Liver (tissue), 9 donors: ENCODE results near the gene CASZ1. TPM values are rescaled to one million over a fixed set of nuclear protein-coding genes. Genes with fewer than 3 reads are reported as not detected.
A peak's percentile ranks its signal among the peaks of the same experiment; 100 is the strongest.

Experiments used
- DNase-seq: peaks from one replicate; pipeline ENCODE4 v3.0.0-alpha.2; 2017; ENCODE audit warnings: low spot score
- H3K27ac ChIP-seq, 2 donors: one replicate each; pipeline ENCODE4 v1.7.0; 2013; ENCODE audit warnings: inconsistent platforms in 2 of 2, low read length in 2 of 2, control low read depth in 1 of 2, low read depth in 1 of 2, mild to moderate bottlenecking in 1 of 2
- H3K27me3 ChIP-seq, 4 donors: one replicate each; pipeline versions ENCODE4 v1.6.1 to v1.7.0; 2013; ENCODE audit warnings: low read length in 3 of 4, inconsistent platforms in 1 of 4, mild to moderate bottlenecking in 1 of 4, moderate library complexity in 1 of 4; ENCODE audit not compliant: control insufficient read depth in 4 of 4, insufficient read depth in 4 of 4
- H3K36me3 ChIP-seq, 4 donors: one replicate each; pipeline versions ENCODE4 v1.6.1 to v1.7.0; 2013; ENCODE audit warnings: low read length in 3 of 4, mild to moderate bottlenecking in 3 of 4, low read depth in 1 of 4, moderate library complexity in 1 of 4; ENCODE audit not compliant: control insufficient read depth in 4 of 4, insufficient read depth in 3 of 4
- H3K4me1 ChIP-seq, 4 donors: one replicate each; pipeline versions ENCODE4 v1.6.1 to v1.7.0; 2013; ENCODE audit warnings: low read length in 3 of 4, mild to moderate bottlenecking in 3 of 4, moderate library complexity in 1 of 4; ENCODE audit not compliant: control insufficient read depth in 4 of 4, insufficient read depth in 4 of 4
- H3K4me3 ChIP-seq, 3 donors: one replicate each; pipeline versions ENCODE4 v1.6.1 to v1.7.0; 2013; ENCODE audit warnings: low read length in 3 of 3, control low read depth in 1 of 3, low read depth in 1 of 3, mild to moderate bottlenecking in 1 of 3
- H3K9ac ChIP-seq, 2 donors: one replicate each; pipeline ENCODE4 v1.7.0; 2013; ENCODE audit warnings: low read length in 2 of 2, mild to moderate bottlenecking in 2 of 2, moderate library complexity in 2 of 2, control low read depth in 1 of 2, low read depth in 1 of 2
- H3K9me3 ChIP-seq, 4 donors: one replicate each; pipeline versions ENCODE4 v1.6.1 to v1.7.0; 2013; ENCODE audit warnings: low read length in 3 of 4; ENCODE audit not compliant: control insufficient read depth in 4 of 4
- EGR1 ChIP-seq, 2 donors: IDR thresholded peaks; 2 replicates each; pipeline ENCODE4 v1.6.1; 2016 to 2018; ENCODE audit warnings: antibody characterized with exemption in 2 of 2, low read depth in 2 of 2
- FOXA1 ChIP-seq: IDR thresholded peaks from 2 replicates; pipeline ENCODE4 v1.6.1; 2016; ENCODE audit warnings: antibody characterized with exemption
- HNF4A ChIP-seq, 2 donors: conservative IDR thresholded peaks; 2 replicates each; pipeline ENCODE4 v1.6.1; 2016; ENCODE audit warnings: antibody characterized with exemption in 2 of 2, mild to moderate bottlenecking in 2 of 2
- JUND ChIP-seq, 2 donors: IDR thresholded peaks; 2 replicates each; pipeline ENCODE4 v1.6.1; 2016; ENCODE audit warnings: antibody characterized with exemption in 2 of 2
- NR2F2 ChIP-seq: IDR thresholded peaks from 2 replicates; pipeline ENCODE4 v1.6.1; 2016; ENCODE audit warnings: antibody characterized with exemption
- RAD21 ChIP-seq, 2 donors: IDR thresholded peaks; 2 replicates each; pipeline ENCODE4 v1.6.1; 2016; ENCODE audit warnings: antibody characterized with exemption in 2 of 2, mild to moderate bottlenecking in 2 of 2
- RXRA ChIP-seq, 2 donors: IDR thresholded peaks; 2 replicates each; pipeline ENCODE4 v1.6.1; 2017 to 2018; ENCODE audit warnings: antibody characterized with exemption in 2 of 2, mild to moderate bottlenecking in 1 of 2
- SP1 ChIP-seq: IDR thresholded peaks from 2 replicates; pipeline ENCODE4 v1.6.1; 2018; ENCODE audit warnings: antibody characterized with exemption, mild to moderate bottlenecking
- TAF1 ChIP-seq: conservative IDR thresholded peaks from 2 replicates; pipeline ENCODE4 v1.6.1; 2016; ENCODE audit warnings: antibody characterized with exemption, mild to moderate bottlenecking
- YY1 ChIP-seq: IDR thresholded peaks from 2 replicates; pipeline ENCODE4 v1.6.1; 2016; ENCODE audit warnings: antibody characterized with exemption, mild to moderate bottlenecking
- WGBS: extraction: QIAGEN DNeasy Blood & Tissue Kit; methylation state at CpG from one replicate; pipeline ENCODE4 v1.1.7; 2013; 5-methylcytosine and 5-hydroxymethylcytosine counted together
- polyA plus RNA-seq, 2 donors: library from polyadenylated mRNA; stranded (reverse) in 1 of 2; unstranded in 1 of 2; fragments of 200-250 nt in 1 of 2; fragments of >200 nt in 1 of 2; fragmentation: Nextera tagmentation in 1 of 2; extraction: Ambion mirVana in 1 of 2; gene quantifications; one replicate each; pipeline versions ENCODE4 v1.2.1 to v1.2.3, GENCODE V29; 2013 to 2015
- total RNA-seq, 2 donors: library from RNA; depleted of rRNA; stranded (reverse); fragments of >200 nt; gene quantifications; one replicate each; pipeline ENCODE4 v1.2.3, GENCODE V29; 2014
- TF ChIP-seq, protein P1 (sequence below): IDR thresholded peaks from 2 replicates; pipeline ENCODE4 v1.6.1; 2016; ENCODE audit warnings: antibody characterized with exemption
- TF ChIP-seq, protein P2 (sequence below): fragments of 150-350 bp; IDR thresholded peaks from 2 replicates; pipeline ENCODE4 v1.5.1; 2017; ENCODE audit warnings: improper control_type of control experiment, low read depth, low read length; ENCODE audit not compliant: missing input control
- TF ChIP-seq, protein P3 (sequence below): IDR thresholded peaks from 2 replicates; pipeline ENCODE4 v1.6.1; 2016; ENCODE audit warnings: antibody characterized with exemption, mild to moderate bottlenecking
- donor health status: healthy.
- donor health status: healthy.
- donor health status: healthy.
- donor health status: healthy.
- donor health status: healthy.

The CASZ1 gene
- total and polyA plus RNA-seq, 4 donors: 1.0 to 3.5 (median 1.9) TPM

DNA sequence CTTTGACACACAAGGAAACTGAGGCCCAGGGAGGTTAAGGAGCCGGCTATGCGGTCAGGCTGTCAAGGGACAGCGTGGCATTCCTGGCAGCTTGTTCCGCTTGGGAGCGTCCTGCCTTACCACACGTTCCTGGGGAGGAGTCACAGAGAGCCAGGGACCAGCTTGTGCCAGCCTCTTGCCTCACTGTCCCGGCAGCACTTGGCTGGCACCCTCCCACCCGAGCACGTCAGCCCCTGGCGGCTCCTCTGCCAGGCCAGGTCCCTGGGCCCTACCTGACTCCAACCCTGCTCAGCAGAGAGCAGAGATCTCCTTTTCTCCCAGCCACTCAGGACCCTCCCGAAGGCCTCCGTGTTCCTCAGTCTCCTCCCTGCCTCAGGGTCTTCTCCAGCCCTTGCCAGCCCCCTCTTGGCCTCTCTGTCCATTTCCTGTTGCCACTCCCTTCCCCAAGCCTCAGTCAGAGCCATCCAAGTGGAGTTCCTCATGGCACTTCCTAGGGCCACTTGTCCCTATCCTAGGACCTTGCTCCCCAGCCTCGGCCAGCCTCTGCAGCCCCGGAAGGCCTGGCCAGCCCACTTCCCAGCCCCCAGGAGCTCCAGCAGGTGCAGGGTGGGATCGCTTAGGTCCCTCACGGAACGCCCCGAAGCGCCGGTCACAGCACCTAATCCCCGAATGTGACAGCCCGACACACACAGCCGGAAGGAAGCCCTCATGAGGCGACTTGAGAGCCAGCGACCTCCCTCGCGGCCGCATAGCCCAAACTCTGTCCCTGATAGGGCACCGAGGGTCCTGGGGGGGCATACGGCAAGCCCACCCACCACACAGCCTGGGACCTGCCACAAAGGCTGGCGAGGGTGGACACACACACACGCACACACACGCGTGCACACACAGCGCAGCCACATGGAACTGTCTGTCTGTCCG is 130.3 kb downstream of the CASZ1 start:
- H3K36me3 ChIP-seq: no peaks in the 10 kb centered on the region
- no peaks in the 10 kb centered on the region for H3K27me3 ChIP-seq
- TF ChIP-seq, protein P1, sequence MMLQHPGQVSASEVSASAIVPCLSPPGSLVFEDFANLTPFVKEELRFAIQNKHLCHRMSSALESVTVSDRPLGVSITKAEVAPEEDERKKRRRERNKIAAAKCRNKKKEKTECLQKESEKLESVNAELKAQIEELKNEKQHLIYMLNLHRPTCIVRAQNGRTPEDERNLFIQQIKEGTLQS: no peak
- TF ChIP-seq YY1 (no peak), RXRA (IDR thresholded peaks at IDR 0.05) (peak; percentile 72 to 87), RAD21 (IDR thresholded peaks at IDR 0.05) (peak in 1 of 2 donors; percentile 61), HNF4A (conservative IDR thresholded peaks at IDR 0.05) (peak; percentile 47 to 68), JUND (IDR thresholded peaks at IDR 0.05) (no peak), EGR1 (IDR thresholded peaks at IDR 0.05; ENCODE audit: low read depth in 2 of 2) (no peak), SP1 (peak; percentile 60), FOXA1 (no peak)
- TF ChIP-seq, protein P2, sequence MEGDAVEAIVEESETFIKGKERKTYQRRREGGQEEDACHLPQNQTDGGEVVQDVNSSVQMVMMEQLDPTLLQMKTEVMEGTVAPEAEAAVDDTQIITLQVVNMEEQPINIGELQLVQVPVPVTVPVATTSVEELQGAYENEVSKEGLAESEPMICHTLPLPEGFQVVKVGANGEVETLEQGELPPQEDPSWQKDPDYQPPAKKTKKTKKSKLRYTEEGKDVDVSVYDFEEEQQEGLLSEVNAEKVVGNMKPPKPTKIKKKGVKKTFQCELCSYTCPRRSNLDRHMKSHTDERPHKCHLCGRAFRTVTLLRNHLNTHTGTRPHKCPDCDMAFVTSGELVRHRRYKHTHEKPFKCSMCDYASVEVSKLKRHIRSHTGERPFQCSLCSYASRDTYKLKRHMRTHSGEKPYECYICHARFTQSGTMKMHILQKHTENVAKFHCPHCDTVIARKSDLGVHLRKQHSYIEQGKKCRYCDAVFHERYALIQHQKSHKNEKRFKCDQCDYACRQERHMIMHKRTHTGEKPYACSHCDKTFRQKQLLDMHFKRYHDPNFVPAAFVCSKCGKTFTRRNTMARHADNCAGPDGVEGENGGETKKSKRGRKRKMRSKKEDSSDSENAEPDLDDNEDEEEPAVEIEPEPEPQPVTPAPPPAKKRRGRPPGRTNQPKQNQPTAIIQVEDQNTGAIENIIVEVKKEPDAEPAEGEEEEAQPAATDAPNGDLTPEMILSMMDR: peak; percentile 17
- TF ChIP-seq, protein P3, sequence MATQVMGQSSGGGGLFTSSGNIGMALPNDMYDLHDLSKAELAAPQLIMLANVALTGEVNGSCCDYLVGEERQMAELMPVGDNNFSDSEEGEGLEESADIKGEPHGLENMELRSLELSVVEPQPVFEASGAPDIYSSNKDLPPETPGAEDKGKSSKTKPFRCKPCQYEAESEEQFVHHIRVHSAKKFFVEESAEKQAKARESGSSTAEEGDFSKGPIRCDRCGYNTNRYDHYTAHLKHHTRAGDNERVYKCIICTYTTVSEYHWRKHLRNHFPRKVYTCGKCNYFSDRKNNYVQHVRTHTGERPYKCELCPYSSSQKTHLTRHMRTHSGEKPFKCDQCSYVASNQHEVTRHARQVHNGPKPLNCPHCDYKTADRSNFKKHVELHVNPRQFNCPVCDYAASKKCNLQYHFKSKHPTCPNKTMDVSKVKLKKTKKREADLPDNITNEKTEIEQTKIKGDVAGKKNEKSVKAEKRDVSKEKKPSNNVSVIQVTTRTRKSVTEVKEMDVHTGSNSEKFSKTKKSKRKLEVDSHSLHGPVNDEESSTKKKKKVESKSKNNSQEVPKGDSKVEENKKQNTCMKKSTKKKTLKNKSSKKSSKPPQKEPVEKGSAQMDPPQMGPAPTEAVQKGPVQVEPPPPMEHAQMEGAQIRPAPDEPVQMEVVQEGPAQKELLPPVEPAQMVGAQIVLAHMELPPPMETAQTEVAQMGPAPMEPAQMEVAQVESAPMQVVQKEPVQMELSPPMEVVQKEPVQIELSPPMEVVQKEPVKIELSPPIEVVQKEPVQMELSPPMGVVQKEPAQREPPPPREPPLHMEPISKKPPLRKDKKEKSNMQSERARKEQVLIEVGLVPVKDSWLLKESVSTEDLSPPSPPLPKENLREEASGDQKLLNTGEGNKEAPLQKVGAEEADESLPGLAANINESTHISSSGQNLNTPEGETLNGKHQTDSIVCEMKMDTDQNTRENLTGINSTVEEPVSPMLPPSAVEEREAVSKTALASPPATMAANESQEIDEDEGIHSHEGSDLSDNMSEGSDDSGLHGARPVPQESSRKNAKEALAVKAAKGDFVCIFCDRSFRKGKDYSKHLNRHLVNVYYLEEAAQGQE: no peak
- no peak overlapping the region for H3K4me3 ChIP-seq
- peak overlapping the region; percentile 78 to 85 for H3K27ac ChIP-seq
- 78% methylated on average over 36 of the region's 36 CpGs for WGBS
- peak overlapping the region; percentile 9 to 18 for H3K9ac ChIP-seq
- peaks cover 24 to 64% (median 46%) of the 10 kb centered on the region in 4 donors for H3K4me1 ChIP-seq
- H3K9me3 ChIP-seq: no peaks in the 10 kb centered on the region
- DNase-seq: no peak

DNA sequence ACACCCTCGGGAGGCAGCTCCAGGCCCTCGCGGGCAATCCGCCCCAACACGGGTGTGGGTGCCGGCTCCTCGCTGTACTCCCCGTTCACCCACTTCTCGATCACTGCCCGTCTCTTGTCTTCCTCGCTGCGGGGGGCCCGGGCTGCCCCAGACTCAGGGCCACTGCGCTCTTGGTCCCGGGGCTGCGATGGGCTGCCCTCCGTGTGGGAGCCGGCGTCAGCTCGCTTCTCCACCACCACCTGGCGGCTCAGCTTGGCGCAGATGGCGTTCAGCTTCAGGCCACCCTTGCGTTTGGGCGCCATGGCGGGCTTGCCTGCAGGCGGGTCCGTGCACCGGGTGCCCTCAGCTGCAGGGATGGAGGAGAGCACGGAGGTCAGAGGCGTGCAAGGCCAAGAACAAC is 131.2 kb downstream of the CASZ1 start:
- H3K27me3 ChIP-seq: no peaks in the 10 kb centered on the region
- peak overlapping the region; percentile 67 to 85 for H3K27ac ChIP-seq
- H3K4me1 ChIP-seq: peaks cover 24 to 64% (median 46%) of the 10 kb centered on the region in 4 donors
- H3K4me3 ChIP-seq: no peak overlapping the region
- peaks cover 0 to under 1% (median 0%) of the 10 kb centered on the region in 4 donors for H3K36me3 ChIP-seq
- H3K9me3 ChIP-seq: no peaks in the 10 kb centered on the region
- WGBS: 97% methylated on average over 31 of the region's 31 CpGs
- no peak overlapping the region for H3K9ac ChIP-seq
- DNase-seq: no peak
- no peak for TF ChIP-seq NR2F2
- TF ChIP-seq TAF1: no peak
- TF ChIP-seq EGR1 (IDR thresholded peaks at IDR 0.05; ENCODE audit: low read depth in 2 of 2): no peak
